ENCODE data around the gene SLC25A4. TPM values are rescaled to one million over a fixed set of nuclear protein-coding genes. Genes with fewer than 3 reads are reported as not detected.

The SLC25A4 gene
- polyA plus RNA-seq (2013, experiment 1 of 2), result 13.9 TPM
- polyA plus RNA-seq (2013, experiment 2 of 2), result 14.2 TPM

- Histone ChIP-seq H3K4me2 (ENCODE audit: low read length) (peak within 1 kb of the TSS; percentile 78), H3K27ac (ENCODE audit: low read depth, low read length) (no peak within 1 kb of the TSS), H3K79me2 (ENCODE audit: control insufficient read depth, insufficient read depth, low read length) (no peaks in the 10 kb centered on the region), H2BK120ac (ENCODE audit: low read depth, low read length) (no peak within 1 kb of the TSS), H4K8ac (ENCODE audit: low read depth, low read length) (no peak within 1 kb of the TSS), H3K4me3 (ENCODE audit: low read length) (peak within 1 kb of the TSS; percentile 83), H3K79me1 (ENCODE audit: low read length) (peaks cover 5% of the 10 kb centered on the region), H2AK5ac (ENCODE audit: low read length) (no peak within 1 kb of the TSS), H2BK5ac (ENCODE audit: low read length) (no peak within 1 kb of the TSS), H3K4me1 (ENCODE audit: control insufficient read depth, low read depth, low read length) (no peaks in the 10 kb centered on the region), H3K56ac (ENCODE audit: low read length) (peak within 1 kb of the TSS; percentile 94), H4K5ac (ENCODE audit: low read length) (no peak within 1 kb of the TSS), H3K23ac (ENCODE audit: low read length) (no peak within 1 kb of the TSS), H3K9ac (ENCODE audit: low read length) (peak within 1 kb of the TSS; percentile 85), H3K36me3 (ENCODE audit: control insufficient read depth, insufficient read depth, low read length) (no peaks in the 10 kb centered on the region), H3K4ac (ENCODE audit: low read depth, low read length) (no peak within 1 kb of the TSS), H3K27me3 (ENCODE audit: insufficient read depth, low read length, poor library complexity) (no peaks in the 10 kb centered on the region), H2BK15ac (replicated peaks; ENCODE audit: low read depth) (no peak within 1 kb of the TSS), H3K18ac (ENCODE audit: low read length) (peak within 1 kb of the TSS; percentile 12)
- peak; percentile 91 for DNase-seq
- whole genome bisulfite sequencing (ENCODE audit: extremely low coverage, insufficient coverage, low lambda C conversion rate), result no CpG with 5 or more reads among the region's 87 CpGs
Observed at GRCh38 chr4:185142912-185143600, at the start of gene SLC25A4. TSS of gene SLC25A4 (plus strand) at chr4:185143266. CDS start at chr4:185143373, 107 bp downstream.

GRCh38 chr4:185093603-185094002, 49.5 kb upstream of the SLC25A4 start:
- H2BK15ac ChIP-seq (replicated peaks; ENCODE audit: low read depth), result no peak overlapping the region
- WGBS (ENCODE audit: extremely low coverage, insufficient coverage, low lambda C conversion rate), result no CpG with 5 or more reads among the region's 3 CpGs
- no peaks in the 10 kb centered on the region for H3K4me1 ChIP-seq (ENCODE audit: control insufficient read depth, low read depth, low read length)

GRCh38 chr4:185096032-185096653, 46.9 kb upstream of the SLC25A4 start:
- Histone ChIP-seq H2BK120ac (ENCODE audit: low read depth, low read length) (no peak overlapping the region), H3K56ac (ENCODE audit: low read length) (no peak overlapping the region), H2AK5ac (ENCODE audit: low read length) (no peak overlapping the region), H3K4me2 (ENCODE audit: low read length) (no peak overlapping the region), H3K36me3 (ENCODE audit: control insufficient read depth, insufficient read depth, low read length) (no peaks in the 10 kb centered on the region), H4K5ac (ENCODE audit: low read length) (no peak overlapping the region), H3K27me3 (ENCODE audit: insufficient read depth, low read length, poor library complexity) (no peaks in the 10 kb centered on the region), H3K27ac (ENCODE audit: low read depth, low read length) (no peak overlapping the region), H2BK15ac (replicated peaks; ENCODE audit: low read depth) (no peak overlapping the region), H3K4me1 (ENCODE audit: control insufficient read depth, low read depth, low read length) (no peaks in the 10 kb centered on the region), H3K79me2 (ENCODE audit: control insufficient read depth, insufficient read depth, low read length) (no peaks in the 10 kb centered on the region), H3K4ac (ENCODE audit: low read depth, low read length) (no peak overlapping the region), H3K79me1 (ENCODE audit: low read length) (no peaks in the 10 kb centered on the region), H4K8ac (ENCODE audit: low read depth, low read length) (no peak overlapping the region), H3K18ac (ENCODE audit: low read length) (no peak overlapping the region), H3K23ac (ENCODE audit: low read length) (no peak overlapping the region), H3K4me3 (ENCODE audit: low read length) (no peak overlapping the region), H2BK5ac (ENCODE audit: low read length) (no peak overlapping the region), H3K9ac (ENCODE audit: low read length) (no peak overlapping the region)
- no CpG with 5 or more reads among the region's 2 CpGs for WGBS (ENCODE audit: extremely low coverage, insufficient coverage, low lambda C conversion rate)
- peak; percentile 50 for DNase-seq

More at GRCh38 chr4:185093603-185094002, 49.5 kb upstream of the SLC25A4 start:
- no peaks in the 10 kb centered on the region for H3K36me3 ChIP-seq (ENCODE audit: control insufficient read depth, insufficient read depth, low read length)
- H3K56ac ChIP-seq (ENCODE audit: low read length), result no peak overlapping the region
- no peak overlapping the region for H3K4me2 ChIP-seq (ENCODE audit: low read length)
- H3K79me2 ChIP-seq (ENCODE audit: control insufficient read depth, insufficient read depth, low read length), result no peaks in the 10 kb centered on the region
- no peak overlapping the region for H3K4ac ChIP-seq (ENCODE audit: low read depth, low read length)
- no peak for DNase-seq
- no peak overlapping the region for H3K18ac ChIP-seq (ENCODE audit: low read length)
- H2BK120ac ChIP-seq (ENCODE audit: low read depth, low read length), result no peak overlapping the region
- no peak overlapping the region for H3K4me3 ChIP-seq (ENCODE audit: low read length)
- H2AK5ac ChIP-seq (ENCODE audit: low read length), result no peak overlapping the region
- no peak overlapping the region for H3K27ac ChIP-seq (ENCODE audit: low read depth, low read length)
- H3K27me3 ChIP-seq (ENCODE audit: insufficient read depth, low read length, poor library complexity), result no peaks in the 10 kb centered on the region
- no peak overlapping the region for H4K8ac ChIP-seq (ENCODE audit: low read depth, low read length)
- no peak overlapping the region for H3K9ac ChIP-seq (ENCODE audit: low read length)
- H4K5ac ChIP-seq (ENCODE audit: low read length), result no peak overlapping the region
- no peak overlapping the region for H3K23ac ChIP-seq (ENCODE audit: low read length)
- H2BK5ac ChIP-seq (ENCODE audit: low read length), result no peak overlapping the region
- no peaks in the 10 kb centered on the region for H3K79me1 ChIP-seq (ENCODE audit: low read length)

GRCh38 chr4:185098474-185098873, 44.6 kb upstream of the SLC25A4 start:
- Histone ChIP-seq H3K23ac (ENCODE audit: low read length) (no peak overlapping the region), H3K4ac (ENCODE audit: low read depth, low read length) (no peak overlapping the region), H2BK5ac (ENCODE audit: low read length) (no peak overlapping the region), H2AK5ac (ENCODE audit: low read length) (no peak overlapping the region), H3K18ac (ENCODE audit: low read length) (no peak overlapping the region), H3K56ac (ENCODE audit: low read length) (no peak overlapping the region), H3K4me3 (ENCODE audit: low read length) (no peak overlapping the region), H3K36me3 (ENCODE audit: control insufficient read depth, insufficient read depth, low read length) (no peaks in the 10 kb centered on the region), H4K8ac (ENCODE audit: low read depth, low read length) (no peak overlapping the region), H2BK120ac (ENCODE audit: low read depth, low read length) (no peak overlapping the region), H2BK15ac (replicated peaks; ENCODE audit: low read depth) (no peak overlapping the region), H3K4me1 (ENCODE audit: control insufficient read depth, low read depth, low read length) (no peaks in the 10 kb centered on the region), H3K27ac (ENCODE audit: low read depth, low read length) (no peak overlapping the region), H3K27me3 (ENCODE audit: insufficient read depth, low read length, poor library complexity) (no peaks in the 10 kb centered on the region), H3K79me1 (ENCODE audit: low read length) (no peaks in the 10 kb centered on the region), H3K4me2 (ENCODE audit: low read length) (no peak overlapping the region), H3K79me2 (ENCODE audit: control insufficient read depth, insufficient read depth, low read length) (no peaks in the 10 kb centered on the region), H3K9ac (ENCODE audit: low read length) (no peak overlapping the region), H4K5ac (ENCODE audit: low read length) (no peak overlapping the region)
- DNase-seq, result no peak

- no CpG with 5 or more reads among the region's 8 CpGs for WGBS (ENCODE audit: extremely low coverage, insufficient coverage, low lambda C conversion rate)
- no peak overlapping the region for H3K9ac ChIP-seq (ENCODE audit: low read length)
- H3K23ac ChIP-seq (ENCODE audit: low read length), result no peak overlapping the region
- H4K8ac ChIP-seq (ENCODE audit: low read depth, low read length), result no peak overlapping the region
- no peak overlapping the region for H3K4ac ChIP-seq (ENCODE audit: low read depth, low read length)
- no peaks in the 10 kb centered on the region for H3K79me1 ChIP-seq (ENCODE audit: low read length)
- no peak overlapping the region for H3K4me2 ChIP-seq (ENCODE audit: low read length)
- H3K27me3 ChIP-seq (ENCODE audit: insufficient read depth, low read length, poor library complexity), result no peaks in the 10 kb centered on the region
- H2BK120ac ChIP-seq (ENCODE audit: low read depth, low read length), result no peak overlapping the region
- H3K56ac ChIP-seq (ENCODE audit: low read length), result no peak overlapping the region
- H4K5ac ChIP-seq (ENCODE audit: low read length), result no peak overlapping the region
- no peaks in the 10 kb centered on the region for H3K4me1 ChIP-seq (ENCODE audit: control insufficient read depth, low read depth, low read length)
- H3K36me3 ChIP-seq (ENCODE audit: control insufficient read depth, insufficient read depth, low read length), result no peaks in the 10 kb centered on the region
- no peak overlapping the region for H2BK5ac ChIP-seq (ENCODE audit: low read length)
- H3K18ac ChIP-seq (ENCODE audit: low read length), result no peak overlapping the region
- DNase-seq, result peak; percentile 49
- no peak overlapping the region for H3K27ac ChIP-seq (ENCODE audit: low read depth, low read length)
- no peak overlapping the region for H2BK15ac ChIP-seq (replicated peaks; ENCODE audit: low read depth)
- H2AK5ac ChIP-seq (ENCODE audit: low read length), result no peak overlapping the region
- no peak overlapping the region for H3K4me3 ChIP-seq (ENCODE audit: low read length)
- H3K79me2 ChIP-seq (ENCODE audit: control insufficient read depth, insufficient read depth, low read length), result no peaks in the 10 kb centered on the region
Observed at GRCh38 chr4:185099024-185099682, 43.9 kb upstream of the SLC25A4 start.
